SU-DHL-6 (cell line): ENCODE results near the gene DNAJC10.

Experiments used
- CTCF ChIP-seq: fragments of 200-600 bp; sonication (generic); IDR thresholded peaks from one replicate; pipeline ENCODE4 v1.5.1; 2017; ENCODE audit warnings: antibody characterized with exemption, mild to moderate bottlenecking, low read length, moderate library complexity; ENCODE audit not compliant: insufficient read depth, poor library complexity, severe bottlenecking
- EZH2phosphoT487 ChIP-seq: fragments of 200-600 bp; sonication (generic), shearing (Covaris generic); conservative IDR thresholded peaks from 2 replicates; pipeline ENCODE4 v1.6.1; 2018; ENCODE audit warnings: mild to moderate bottlenecking, antibody characterized with exemption, low read length, moderate library complexity, mixed read lengths

DNA sequence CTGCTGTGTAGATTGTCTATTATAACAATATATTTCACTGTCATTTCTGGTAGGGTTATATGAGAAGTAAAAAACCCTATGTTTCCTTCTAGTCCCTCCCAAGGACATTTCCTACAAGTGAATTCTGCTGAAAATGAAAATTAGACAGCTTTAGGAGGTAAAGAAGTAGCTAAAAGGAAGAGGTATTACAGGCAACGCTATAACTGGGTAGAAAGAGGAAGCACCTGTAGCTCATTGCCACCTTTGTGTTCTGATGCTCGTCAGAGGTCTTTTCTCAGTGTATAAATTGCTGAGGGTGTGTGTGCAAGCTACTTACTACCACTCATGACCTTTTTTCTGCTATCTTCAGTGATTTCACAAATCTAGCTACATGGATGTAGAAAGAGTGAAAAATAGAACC lies 1.4 kb downstream of the DNAJC10 start:
- TF ChIP-seq CTCF (no peak), EZH2phosphoT487 (no peak)
